ENCODE data around the gene CPXM1. TPM values are rescaled to one million over a fixed set of nuclear protein-coding genes. Genes with fewer than 3 reads are reported as not detected.

Gene CPXM1
- 4.1 and 15.4 TPM in 2 replicates for total RNA-seq (2011; cell fraction: chromatin; rRNA removed; ENCODE audit: low replicate concordance)
- 6.3 and 13.0 TPM in 2 replicates for total RNA-seq (2011; cell fraction: nucleolus; rRNA removed)
- 5.3 and 5.7 TPM in 2 replicates for total RNA-seq (2011; cell fraction: nucleoplasm; rRNA removed)
- total RNA-seq (2014; rRNA removed) (0.32 and 0.41 TPM in 2 replicates), total RNA-seq (2014; rRNA removed; fragmentation: Illumina TruSeq; extraction: Trizol) (0.07 and 0.13 TPM in 2 replicates), total RNA-seq (2015; rRNA removed; fragmentation: Illumina TruSeq; extraction: Trizol) (0.04 TPM in 1 of 2 replicates, not detected in the other), total RNA-seq (2021) (0.47 and 0.49 TPM in 2 replicates), polyA plus RNA-seq (2011; rRNA removed) (1.1 and 4.5 TPM in 2 replicates), polyA plus RNA-seq (2014; fragmentation: Illumina TruSeq; extraction: Trizol) (0.45 and 0.50 TPM in 2 replicates), polyA plus RNA-seq (2014; fragmentation: Nextera tagmentation; extraction: Ambion mirVana) (not detected), polyA plus RNA-seq (2014; rRNA removed) (0.28 and 0.37 TPM in 2 replicates), polyA minus RNA-seq (2011; rRNA and poly(A)+ RNA removed) (0.67 and 1.1 TPM in 2 replicates), Bru-seq, nascent RNA (percentile 26 among the genes with signal in this experiment), BruChase-seq, experiment 1, labeled RNA remaining after a 2-hour chase (not detected), BruChase-seq, experiment 2, labeled RNA remaining after a 6-hour chase (percentile 12 among the genes with signal in this experiment)
- polyA plus RNA-seq (2011; cell fraction: cytosol; rRNA removed): 3.0 and 3.8 TPM in 2 replicates
- polyA plus RNA-seq (2011; cell fraction: nucleus; rRNA removed): 13.5 and 29.6 TPM in 2 replicates
- 0.18 and 0.86 TPM in 2 replicates for polyA plus RNA-seq (2012)
- 0.55 and 0.86 TPM in 2 replicates for polyA minus RNA-seq (2011; cell fraction: cytosol; rRNA and poly(A)+ RNA removed)
- polyA minus RNA-seq (2011; cell fraction: nucleus; rRNA and poly(A)+ RNA removed): 1.1 and 3.6 TPM in 2 replicates
- long read RNA-seq, experiment 1, transcript CPXM1-201 (14 exons, 2,391 nt): major isoform, 5 of 7 reads
- long read RNA-seq, experiment 1, partial matches to known transcripts: 0 of 7 reads
- long read RNA-seq, experiment 1, other reads (novel, unspliced or antisense): 2 of 7 reads
- long read RNA-seq, experiment 2: 0 reads
- long read RNA-seq, experiment 3: 0 reads

GRCh38 chr20:2800521-2801285 is at the start of gene CPXM1:
Gene CPXM1, minus strand, starts transcription at chr20:2800627. Its CDS starts 55 bp downstream, at chr20:2800572.
- H3K36me3 ChIP-seq (ENCODE audit: control insufficient read depth, insufficient read depth, low read length): no peaks in the 10 kb centered on the region
- no peak within 1 kb of the TSS; the same call in 2 of the 3 replicates for H3K27ac ChIP-seq (ENCODE audit: extremely low read depth, low read depth, low read length)
- ChIA-PET POLR2A (no interaction called here), CTCF (ENCODE audit: low intra/inter-chr PET ratio) (no interaction called here)
- WGBS (ENCODE audit: insufficient coverage, low coverage, missing lambda C conversion rate): 3% methylated on average over 21 of the region's 52 CpGs
- peak; percentile 54 to 74 (median 58) for DNase-seq (ENCODE audit: extremely low read depth in 1 of 4, low spot score in 3 of 4)
- in situ Hi-C loops (cut with MboI) (no loop called here), intact Hi-C loops (cut with micrococcal nuclease) (no loop called here)
- peaks cover 2 to 42% of the 10 kb centered on the region in 2 experiments; a peak in 4 of 5 replicates for H3K4me1 ChIP-seq (replicated peaks in 1 of 2; ENCODE audit: control insufficient read depth in 2 of 2, insufficient read depth in 2 of 2, low read length in 2 of 2)
- H3K9ac ChIP-seq (ENCODE audit: insufficient read depth in 1 of 2, low read depth in 2 of 2, low read length in 2 of 2): no peak within 1 kb of the TSS; a peak in 1 of 4 replicates
- peaks cover 0 to 40% of the 10 kb centered on the region in 2 experiments; a peak in 3 of 5 replicates for H3K27me3 ChIP-seq (ENCODE audit: control insufficient read depth in 2 of 2, insufficient read depth in 2 of 2, low read length in 2 of 2)
- H2AFZ ChIP-seq (ENCODE audit: low read depth, low read length): peak within 1 kb of the TSS; percentile 83
- no peaks in the 10 kb centered on the region for H3K9me3 ChIP-seq (replicated peaks; ENCODE audit: control insufficient read depth, insufficient read depth, low read depth, low read length)
- BruUV-seq (replicated peaks): no TSS peak
- no peaks in the 10 kb centered on the region for H3K9me1 ChIP-seq (ENCODE audit: control insufficient read depth, insufficient read depth, low read length)
- FAIRE-seq: peak; percentile 88
- peak within 1 kb of the TSS; percentile 55 for H3K4me2 ChIP-seq (ENCODE audit: insufficient read depth, low read length)
- peaks cover 7% of the 10 kb centered on the region; the same call in 1 of the 2 replicates for H4K20me1 ChIP-seq (replicated peaks; ENCODE audit: control insufficient read depth, insufficient read depth, low read length)
- no peak within 1 kb of the TSS for H3K4me3 ChIP-seq
- ATAC-seq: peak; percentile 87
- H3K79me2 ChIP-seq (ENCODE audit: control insufficient read depth, insufficient read depth, low read length): no peaks in the 10 kb centered on the region
- TF ChIP-seq ZSCAN32 (CRISPR knock-in tag; IDR thresholded peaks at IDR 0.05): no peak
- 0 out of 2 replicates have a peak, but pooled peaks have one; percentile 35 for TF ChIP-seq HMBOX1 (IDR thresholded peaks at IDR 0.05)
- TF ChIP-seq CC2D1A (IDR thresholded peaks at IDR 0.05): peak; percentile 71; the same call in 1 of the 2 replicates
- peak; percentile 23; the same call in 1 of the 2 replicates for TF ChIP-seq CTBP1 (IDR thresholded peaks at IDR 0.05; ENCODE audit: borderline replicate concordance)
- peak; percentile 84 for TF ChIP-seq PML (IDR thresholded peaks at IDR 0.05; ENCODE audit: low read length)
- no peak for TF ChIP-seq FOXJ2 (tag; IDR thresholded peaks at IDR 0.05)
- TF ChIP-seq CBFA2T2 (conservative IDR thresholded peaks at IDR 0.05): peak; percentile 87
- TF ChIP-seq SPI1 (IDR thresholded peaks at IDR 0.05; ENCODE audit: borderline replicate concordance, low read depth, low read length): peak; percentile 72; the same call in 1 of the 2 replicates
- TF ChIP-seq GTF2F1 (IDR thresholded peaks at IDR 0.05; ENCODE audit: low read depth, low read length): no peak
- no peak for TF ChIP-seq ZNF609 (CRISPR knock-in tag; IDR thresholded peaks at IDR 0.05; ENCODE audit: borderline replicate concordance)

All from K562 (cell line).